ENCODE results near the gene KL.

KL gene

DNA sequence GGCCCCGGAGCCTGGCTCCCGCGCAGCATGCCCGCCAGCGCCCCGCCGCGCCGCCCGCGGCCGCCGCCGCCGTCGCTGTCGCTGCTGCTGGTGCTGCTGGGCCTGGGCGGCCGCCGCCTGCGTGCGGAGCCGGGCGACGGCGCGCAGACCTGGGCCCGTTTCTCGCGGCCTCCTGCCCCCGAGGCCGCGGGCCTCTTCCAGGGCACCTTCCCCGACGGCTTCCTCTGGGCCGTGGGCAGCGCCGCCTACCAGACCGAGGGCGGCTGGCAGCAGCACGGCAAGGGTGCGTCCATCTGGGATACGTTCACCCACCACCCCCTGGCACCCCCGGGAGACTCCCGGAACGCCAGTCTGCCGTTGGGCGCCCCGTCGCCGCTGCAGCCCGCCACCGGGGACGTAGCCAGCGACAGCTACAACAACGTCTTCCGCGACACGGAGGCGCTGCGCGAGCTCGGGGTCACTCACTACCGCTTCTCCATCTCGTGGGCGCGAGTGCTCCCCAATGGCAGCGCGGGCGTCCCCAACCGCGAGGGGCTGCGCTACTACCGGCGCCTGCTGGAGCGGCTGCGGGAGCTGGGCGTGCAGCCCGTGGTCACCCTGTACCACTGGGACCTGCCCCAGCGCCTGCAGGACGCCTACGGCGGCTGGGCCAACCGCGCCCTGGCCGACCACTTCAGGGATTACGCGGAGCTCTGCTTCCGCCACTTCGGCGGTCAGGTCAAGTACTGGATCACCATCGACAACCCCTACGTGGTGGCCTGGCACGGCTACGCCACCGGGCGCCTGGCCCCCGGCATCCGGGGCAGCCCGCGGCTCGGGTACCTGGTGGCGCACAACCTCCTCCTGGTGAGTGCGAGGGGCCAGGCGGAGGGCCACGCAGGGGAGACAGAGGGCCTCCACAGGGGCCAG is at the start of gene KL:
Gene KL (plus strand): TSS at position 10 of the 909 bp plus-strand sequence. CDS start 18 bp downstream, at position 28.
- DNase-seq: no peak

DNA sequence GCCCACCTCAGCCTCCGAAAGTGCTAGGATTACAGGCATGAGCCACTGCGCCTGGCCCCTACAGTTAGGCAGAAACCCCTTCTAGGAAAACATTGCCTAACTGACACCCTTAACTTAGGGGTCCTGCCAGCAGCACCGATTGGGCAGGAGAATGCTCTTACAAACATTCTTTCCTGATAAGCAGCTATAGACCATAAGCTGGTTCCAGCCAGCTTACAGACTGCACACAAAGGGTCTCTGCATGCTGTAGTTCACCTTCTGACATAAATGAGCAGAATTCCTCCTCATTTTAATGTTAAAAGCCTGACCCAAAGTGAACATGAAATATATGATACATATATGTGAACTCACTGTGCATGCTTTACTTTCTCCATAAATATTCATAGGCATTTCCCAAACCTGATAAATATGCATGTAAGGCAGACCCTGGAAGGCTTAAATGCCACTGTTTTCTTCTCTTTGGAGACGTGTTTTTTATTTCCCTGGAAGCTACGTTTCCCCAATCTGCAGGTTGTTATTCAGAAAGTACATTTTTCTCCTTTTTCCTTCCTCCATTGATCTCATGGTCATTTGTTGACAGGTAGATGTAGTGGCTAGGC is 48.5 kb upstream of the KL start:
- no peak for DNase-seq

DNA sequence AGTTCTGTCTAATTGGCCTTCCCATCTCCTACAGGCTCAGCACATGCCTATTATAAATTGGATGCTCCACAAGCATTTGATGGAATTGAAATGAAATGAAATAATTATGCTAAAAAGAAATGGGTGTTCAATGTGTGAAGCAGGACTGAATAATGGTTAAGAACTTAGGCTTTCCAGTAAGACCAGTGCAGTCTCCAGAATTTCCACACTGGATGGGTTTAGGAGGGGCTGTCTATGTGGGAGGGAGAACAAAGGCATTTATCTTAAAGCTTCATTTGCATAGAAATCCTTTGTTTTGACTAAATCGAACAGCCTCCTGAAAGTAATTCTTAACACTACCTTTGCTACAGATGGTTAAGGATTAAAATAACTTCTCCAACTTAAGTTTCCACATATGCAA is 47.9 kb upstream of the KL start:
- DNase-seq: no peak

DNA sequence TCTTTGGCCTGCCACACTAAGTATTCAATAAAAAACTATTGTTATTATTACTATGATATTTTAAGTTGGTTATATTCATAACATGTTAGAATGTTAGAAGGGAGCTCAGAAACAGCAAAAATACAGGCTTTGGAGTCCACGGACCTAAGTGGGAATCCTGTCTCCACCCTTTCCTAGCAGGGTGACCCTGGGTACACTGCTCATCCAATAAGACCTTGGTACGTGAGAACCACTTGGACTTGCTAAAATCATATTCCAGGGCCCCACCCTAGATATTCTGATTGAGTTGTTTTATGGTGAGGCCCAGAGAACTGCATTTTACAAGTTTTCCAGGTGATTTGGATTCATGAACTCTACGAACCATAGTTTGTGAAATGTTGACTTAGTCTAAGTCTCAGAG is 47.4 kb upstream of the KL start:
- no peak for DNase-seq

DNA sequence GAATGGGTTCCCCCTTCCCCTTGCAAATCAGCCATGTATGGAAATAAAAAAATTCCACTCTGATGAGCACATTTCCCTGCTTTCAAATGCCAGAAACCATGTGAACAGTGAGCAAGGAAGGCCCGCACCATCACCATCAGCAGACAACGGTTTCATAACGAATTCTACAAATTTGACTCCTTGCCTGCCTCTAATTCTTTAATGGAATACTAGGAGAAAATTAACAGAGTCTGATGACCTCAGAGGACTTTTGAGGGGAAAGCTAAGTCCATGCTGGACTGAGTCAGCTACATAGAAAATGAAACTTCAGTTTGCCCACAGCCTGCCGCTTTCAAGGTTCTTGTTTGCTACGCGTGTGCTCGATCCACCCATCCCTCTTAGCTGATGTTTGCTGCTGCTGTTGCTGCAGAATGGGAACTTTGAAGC is 46.7 kb upstream of the KL start:
- no peak for DNase-seq

DNA sequence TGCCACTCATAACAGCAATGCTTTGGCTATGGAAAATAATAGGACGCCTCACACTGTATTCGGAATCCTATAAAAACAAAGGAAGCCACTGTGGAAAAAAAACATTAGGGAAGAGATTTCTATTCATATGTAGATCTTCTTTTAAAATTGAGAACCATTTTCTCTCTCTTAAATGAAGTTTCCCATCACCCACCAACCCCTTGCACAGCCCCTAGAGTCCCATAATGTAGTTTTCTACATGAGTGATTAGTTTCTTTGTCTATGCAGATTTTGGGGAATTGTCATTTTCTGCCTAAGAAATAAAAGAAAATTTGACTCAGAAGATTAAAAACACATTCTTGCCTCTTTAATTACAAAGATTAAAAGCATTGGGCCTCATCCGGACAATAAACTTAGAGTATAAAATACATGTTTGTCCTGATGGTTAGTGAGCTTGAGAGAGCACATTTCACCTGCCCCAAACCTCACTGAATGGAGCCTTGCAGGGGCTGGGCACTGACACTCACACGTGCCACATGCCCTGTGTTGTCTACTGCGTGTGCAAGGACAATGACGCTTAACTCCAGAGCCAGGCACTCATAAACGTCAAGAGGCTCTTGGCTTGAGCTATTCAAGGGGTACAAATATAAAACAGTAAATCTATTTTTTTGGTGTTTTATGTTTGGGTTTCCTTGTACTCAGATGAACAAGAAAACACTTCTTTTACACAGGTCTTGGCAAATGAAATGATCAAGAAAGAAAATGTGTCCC is 40.0 kb upstream of the KL start:
- peak; percentile 12 for DNase-seq

DNA sequence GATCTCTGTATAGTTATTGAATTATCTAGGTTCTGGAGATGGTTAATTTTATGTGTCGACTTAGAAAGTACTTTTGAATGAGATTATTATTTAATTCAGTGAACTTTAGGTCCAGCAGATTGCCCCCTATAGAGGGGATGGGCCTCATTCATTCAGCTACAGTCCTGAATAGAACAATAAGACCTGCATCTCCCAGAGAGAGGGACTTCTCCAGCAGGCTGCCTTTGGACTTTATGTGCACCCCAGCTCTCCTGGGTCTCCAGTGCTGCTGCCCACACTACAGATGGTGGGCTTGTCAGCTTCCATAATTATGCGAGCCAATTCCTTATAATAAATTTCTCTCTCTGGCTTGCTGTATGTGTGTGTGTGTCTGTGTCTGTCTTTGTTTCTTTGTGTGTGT is 39.3 kb upstream of the KL start:
- no peak for DNase-seq

DNA sequence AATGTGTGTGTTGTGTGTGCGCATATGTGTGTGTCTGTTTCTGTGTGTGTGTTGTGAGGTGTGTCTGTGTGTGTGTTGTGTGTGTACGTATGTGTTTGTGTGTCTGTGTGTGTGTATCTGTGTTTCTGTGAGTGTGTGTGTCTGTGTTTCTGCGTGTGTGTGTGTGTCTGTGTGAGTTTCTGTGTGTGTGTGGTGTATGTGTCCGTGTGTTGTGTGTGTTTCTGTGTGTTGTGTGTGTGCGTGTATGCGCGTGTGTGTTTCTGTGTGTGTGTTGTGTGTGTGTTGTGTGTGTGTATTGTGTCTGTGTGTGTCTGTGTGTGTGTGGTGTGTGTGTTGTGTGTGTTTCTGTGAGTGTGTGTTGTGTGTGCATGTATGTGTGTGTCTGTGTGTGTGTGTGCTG is 38.9 kb upstream of the KL start:
- no peak for DNase-seq

DNA sequence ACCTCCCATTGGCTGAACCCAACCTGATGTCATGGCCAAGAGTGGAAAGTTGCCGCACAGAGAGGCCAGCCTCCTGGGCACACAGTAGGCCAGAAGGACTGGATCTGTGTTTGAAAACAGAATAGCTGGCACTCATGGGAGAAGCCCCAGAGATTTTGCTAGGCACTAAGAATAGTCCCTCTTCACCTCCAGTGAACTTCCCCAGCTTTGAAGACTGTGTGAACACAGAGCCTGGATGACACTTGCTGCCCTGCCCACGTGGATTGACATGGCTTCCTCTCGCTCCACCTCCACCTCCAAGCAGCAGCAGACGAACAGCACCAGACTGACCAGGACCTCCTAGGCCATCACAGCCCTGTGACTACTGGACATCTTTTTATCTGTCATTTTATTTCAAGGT is 37.9 kb upstream of the KL start:
- no peak for DNase-seq

DNA sequence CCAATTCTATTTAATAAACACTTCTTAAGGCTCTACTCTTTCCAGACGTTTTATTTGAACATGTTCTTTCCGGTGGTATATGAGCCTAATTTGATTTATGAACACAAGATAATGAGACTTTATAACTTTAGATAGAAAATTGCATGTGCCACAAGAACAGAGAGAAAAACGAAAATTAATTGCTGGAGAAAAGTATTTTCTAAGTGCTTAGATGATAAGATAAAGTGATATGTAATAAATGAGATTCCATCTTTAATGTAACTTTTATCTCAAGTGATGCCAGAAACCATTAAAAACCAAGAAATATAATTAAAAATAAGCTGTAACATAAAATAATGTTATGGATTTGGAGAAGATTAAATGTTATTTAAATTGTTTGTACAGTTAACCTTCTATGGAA is 33.2 kb upstream of the KL start:
- no peak for DNase-seq

DNA sequence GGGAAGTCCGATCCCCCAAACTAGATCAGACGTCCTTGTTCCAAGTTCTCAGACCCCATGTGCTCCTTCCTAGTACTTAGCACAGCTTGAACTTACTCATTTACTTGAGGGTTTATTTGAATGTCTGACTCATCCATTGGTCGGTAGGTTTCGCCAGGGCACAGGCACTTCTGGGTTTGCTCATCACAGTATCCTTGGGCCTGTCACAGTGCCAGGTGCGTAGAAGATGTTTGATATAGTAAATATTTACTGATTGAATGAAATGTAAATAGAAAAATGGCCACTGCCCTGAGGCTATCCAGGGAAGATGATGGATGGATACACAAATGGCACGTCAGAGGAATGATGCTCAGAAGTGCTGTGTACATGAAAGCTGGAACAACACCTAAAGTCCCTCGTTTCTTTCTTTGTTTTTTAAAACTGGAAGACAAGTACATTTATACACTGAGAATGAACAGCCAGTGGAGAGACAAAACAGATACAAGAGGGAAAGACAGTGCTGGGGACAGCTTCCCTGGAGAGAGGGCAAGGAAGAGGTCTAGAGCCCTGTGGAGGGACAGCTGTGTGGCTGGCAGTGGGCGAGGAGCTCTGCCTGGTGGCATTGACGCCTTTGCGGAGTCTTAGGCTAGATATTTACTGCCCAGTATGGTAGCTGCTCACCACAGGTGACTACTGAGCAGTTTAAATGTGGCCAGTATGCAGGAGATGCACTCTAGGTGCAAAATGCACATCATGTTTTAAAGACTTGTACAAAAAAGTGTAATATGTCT is 31.2 kb upstream of the KL start:
- DNase-seq: no peak

DNA sequence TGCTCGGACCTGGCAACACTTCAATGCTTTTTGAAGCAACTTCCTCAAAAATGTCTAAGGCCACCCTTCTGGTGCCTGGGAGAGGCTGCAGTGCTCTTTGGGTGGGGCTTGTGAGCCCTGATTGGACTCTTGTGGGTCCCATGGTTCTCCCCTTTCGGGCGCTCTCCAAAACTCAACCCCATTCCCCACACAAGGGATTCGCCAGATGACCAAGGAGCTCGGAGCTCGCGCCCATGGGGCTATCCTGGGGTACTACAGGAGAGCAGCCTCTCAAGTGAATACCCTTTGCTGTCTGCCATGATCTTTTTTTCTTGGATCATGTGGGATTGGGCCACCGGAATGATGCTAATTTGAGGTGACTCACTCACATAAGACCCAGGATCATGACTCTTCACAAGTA is 29.7 kb upstream of the KL start:
- no peak for DNase-seq

DNA sequence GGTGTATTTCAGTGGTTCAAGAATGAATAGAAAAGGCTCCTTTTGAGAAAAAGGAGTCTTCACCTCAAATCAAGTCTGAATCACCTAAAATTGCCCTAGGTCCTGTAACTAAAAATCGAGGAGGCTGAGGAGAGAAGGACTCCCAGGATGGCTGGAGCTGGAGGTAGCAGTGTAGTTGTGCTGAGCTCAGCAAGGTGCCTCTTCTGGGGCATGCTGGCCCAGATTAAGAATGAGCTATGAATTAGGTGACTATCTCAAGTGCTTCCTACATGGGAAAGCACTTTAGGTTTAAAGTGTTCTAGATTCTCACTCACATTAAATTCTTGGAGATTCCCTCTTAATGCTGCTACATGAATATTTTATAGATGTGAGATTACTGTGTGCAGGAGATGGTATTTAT is 28.8 kb upstream of the KL start:
- no peak for DNase-seq

DNA sequence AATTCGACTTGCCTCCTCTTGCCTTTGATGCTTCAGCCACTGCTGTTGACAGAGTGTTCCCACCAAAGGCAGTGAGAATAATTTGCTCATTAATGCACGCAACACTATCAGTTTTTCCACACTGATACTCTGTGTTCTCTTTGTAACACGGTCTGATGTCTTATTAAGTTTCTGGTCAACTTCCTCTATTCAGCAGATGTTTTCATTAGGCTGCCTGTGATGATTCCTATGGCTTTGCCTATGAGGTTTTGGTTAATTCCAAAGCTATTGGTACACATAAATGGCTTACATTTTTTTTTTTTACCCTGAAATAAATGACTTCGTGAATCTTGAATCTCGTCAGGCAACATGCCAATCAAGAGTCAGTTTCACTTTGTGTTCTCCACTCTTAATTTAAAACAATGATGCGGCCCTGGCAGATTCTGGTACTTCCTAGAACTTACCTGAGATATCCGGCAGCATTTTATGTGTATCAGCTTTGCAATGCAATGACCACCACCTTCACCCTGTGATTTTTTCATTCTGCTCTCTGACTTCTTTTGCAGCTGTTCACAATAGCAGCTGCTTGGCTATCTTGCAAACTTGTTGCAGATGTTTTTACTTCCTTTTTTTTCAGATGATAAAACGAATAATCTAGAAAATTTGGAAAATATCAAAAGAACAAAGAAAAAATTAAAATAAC is 27.5 kb upstream of the KL start:
- DNase-seq: no peak

DNA sequence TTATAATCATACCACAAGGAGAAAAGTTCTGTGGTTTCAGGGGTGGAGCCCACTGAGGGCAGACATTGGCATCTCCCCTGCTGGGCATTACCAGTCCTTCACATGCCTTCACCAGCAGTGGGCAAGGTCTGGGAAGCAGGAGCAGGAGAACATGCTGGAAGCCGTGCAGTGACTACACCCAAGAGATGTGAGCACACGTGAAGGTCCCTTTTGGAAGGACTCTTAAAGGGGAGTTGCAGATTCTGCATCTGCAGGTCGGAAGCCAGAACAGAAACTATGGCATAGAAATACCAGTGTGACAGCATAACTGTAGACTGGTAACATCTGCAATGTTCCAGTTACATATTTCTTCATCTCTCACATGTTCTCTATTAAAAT is 26.9 kb upstream of the KL start:
- DNase-seq: no peak

DNA sequence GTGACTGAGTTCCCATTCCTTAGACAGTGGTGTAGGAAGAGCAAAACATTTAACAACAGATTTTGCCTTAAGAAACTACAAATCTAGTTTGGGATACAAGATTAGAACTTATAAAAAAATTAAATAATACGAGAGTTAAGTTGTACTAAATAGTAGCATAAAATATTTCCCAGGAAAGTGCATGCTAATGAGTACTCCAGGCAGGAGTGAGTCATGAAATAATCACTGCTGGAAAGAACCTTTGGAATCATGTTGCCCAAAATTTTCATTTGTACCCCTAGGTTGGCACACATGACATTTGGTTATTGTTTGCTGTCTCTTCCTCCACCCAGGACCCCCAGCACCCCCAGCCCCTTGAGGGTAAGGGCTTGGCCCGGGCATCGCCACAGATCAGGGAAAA is 26.3 kb upstream of the KL start:
- no peak for DNase-seq

DNA sequence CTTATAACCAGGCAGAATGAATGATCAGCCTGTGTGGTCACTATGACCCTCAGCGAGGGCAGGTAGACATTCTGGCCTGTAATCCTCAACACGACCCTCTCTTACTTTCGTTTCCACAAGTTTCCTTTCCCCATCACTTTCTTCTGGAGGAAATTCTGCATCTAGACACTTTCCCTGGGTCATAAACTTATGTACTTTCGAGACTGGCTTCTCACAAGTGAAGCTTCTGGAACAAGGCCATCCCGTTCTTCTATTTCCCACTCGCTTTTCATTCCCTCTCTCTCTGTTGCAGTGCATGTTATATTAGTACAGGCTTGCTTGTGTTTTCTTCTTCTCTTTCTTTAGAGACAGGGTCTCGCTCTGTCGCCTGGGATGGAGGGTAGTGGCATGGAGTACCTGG is 23.1 kb upstream of the KL start:
- no peak for DNase-seq

DNA sequence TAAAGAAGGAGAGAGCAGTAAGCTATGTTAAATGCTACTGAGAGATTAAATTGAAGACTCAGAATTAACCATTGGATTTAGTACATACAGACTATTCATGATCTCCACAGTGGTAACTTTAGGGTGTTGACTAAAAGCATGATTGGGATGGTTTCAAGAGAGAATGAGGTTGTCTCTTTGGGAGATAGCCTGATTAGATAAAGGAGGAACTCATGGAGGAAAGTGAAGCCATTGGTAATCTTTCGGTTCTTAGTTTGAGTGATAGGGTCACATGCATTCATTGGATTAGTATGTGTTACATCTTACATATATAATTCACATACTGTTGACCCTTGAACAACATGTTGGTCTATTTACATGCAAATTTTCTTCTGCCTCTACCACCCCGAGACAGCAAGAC is 18.8 kb upstream of the KL start:
- no peak for DNase-seq

DNA sequence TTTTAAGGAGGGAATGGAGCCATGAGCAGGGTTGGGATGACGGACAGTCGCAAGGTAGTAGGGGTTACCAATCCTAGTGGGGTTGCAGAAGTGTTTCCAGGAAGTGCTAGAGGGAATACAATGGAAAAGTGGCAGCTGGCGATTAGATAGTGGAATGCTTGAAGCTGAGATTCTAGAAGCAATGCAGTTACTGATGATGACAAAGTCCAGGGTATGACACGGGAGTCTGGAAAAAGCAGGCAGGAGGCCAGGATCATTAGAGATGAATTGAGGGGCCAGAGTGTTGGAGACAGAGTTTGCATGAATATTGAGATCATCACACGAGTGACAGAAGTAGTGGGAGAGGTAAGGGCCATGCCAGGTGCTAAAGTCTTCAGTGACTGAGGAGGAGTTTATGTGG is 17.3 kb upstream of the KL start:
- DNase-seq: no peak

DNA sequence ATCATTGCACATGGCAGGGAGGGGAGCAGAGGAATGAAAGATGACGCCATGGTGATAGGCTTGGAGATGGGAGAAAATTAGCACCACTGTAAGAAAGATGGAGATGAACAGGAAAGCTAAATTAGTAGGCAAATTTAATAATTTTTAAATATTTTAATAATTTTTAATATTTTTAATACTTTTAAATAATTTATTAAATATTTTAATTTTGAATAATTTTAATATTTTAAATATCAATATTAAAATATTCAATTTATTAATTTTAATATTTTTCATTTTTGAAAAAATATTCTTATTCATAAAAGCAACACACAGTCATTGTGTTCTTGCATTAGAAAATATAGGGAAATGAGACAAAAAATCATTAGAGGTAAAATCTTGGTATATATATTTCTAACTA is 15.9 kb upstream of the KL start:
- DNase-seq: no peak

DNA sequence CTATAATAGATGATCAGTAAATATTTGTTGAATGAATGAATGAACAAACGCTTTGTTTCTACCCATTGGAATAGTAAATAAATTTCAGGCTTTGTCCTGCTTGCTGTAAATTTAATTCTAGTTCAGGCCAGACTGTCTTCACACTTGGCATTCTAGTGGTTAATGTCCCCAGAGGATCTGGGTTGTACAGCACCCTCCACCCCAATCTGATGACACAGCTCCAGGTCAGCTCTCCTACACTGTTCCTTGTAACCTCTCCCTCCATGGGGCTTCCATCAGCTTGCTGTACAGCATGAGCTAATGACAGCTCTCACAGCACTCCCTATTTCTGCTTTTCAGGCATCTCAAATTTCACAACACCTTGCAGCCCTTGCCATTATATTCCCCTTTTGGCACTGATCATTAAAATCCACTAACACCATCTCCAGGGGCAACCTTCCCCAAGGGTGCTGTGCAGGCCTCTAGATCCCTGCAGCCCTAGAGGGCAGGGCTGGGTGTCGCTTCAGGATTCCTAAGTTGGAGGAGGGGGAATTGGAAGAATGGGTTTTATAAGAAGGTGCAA is 12.7 kb upstream of the KL start:
- DNase-seq: peak; percentile 27

DNA sequence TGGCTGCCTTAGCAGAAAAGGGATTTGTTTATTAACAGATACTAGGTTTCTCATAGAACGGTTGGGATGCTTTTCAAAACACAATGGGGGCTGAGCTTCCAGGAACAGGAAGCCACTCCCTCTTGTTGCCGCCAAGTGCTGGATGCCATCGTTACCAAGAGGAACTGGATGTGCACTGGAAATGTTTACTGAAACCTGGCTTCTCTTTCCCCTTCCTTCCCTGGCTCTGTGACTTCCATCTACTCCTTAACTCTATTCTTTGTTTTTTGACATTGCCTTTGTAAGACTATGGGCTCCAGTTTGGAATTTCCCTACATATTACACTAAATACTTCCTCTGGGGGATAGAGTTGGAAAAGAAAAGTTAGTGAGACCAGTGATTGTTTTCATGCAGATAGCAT is 11.7 kb upstream of the KL start:
- DNase-seq: no peak
